HL-60 (cell line): ENCODE data around the gene STX18.
A peak's percentile ranks its signal among the peaks of the same experiment; 100 is the strongest.

Source experiments
- DNase-seq, 2 experiments: peaks; one replicate each; pipeline ENCODE4 v3.0.0-alpha.2; 2010 to 2020; ENCODE audit warnings: low read depth in 1 of 2, low spot score in 1 of 2
- H3K27ac ChIP-seq: fragments of 250-450 bp; sonication (Bioruptor Pico); replicated peaks from 2 replicates; pipeline ENCODE4 v1.5.1; 2020; ENCODE audit warnings: mild to moderate bottlenecking, moderate library complexity
- H3K27me3 ChIP-seq: fragments of 250-450 bp; sonication (Bioruptor Pico); 2 replicates; pipeline ENCODE4 v1.5.1; 2021; ENCODE audit warnings: mild to moderate bottlenecking, moderate library complexity; ENCODE audit not compliant: insufficient read depth, poor library complexity, severe bottlenecking
- H3K4me3 ChIP-seq: replicated peaks from 2 replicates; pipeline ENCODE4 v1.5.1; 2011; ENCODE audit warnings: mild to moderate bottlenecking, control low read depth, low read length; ENCODE audit not compliant: insufficient read depth
- CTCF ChIP-seq: IDR thresholded peaks from one replicate; pipeline ENCODE4 v1.5.1; 2011; ENCODE audit warnings: low read length, control low read depth, inconsistent platforms; ENCODE audit not compliant: insufficient read depth
- GABPA ChIP-seq: IDR thresholded peaks from 2 replicates; pipeline ENCODE4 v1.6.1; 2012; ENCODE audit warnings: low read depth
- POLR2AphosphoS5 ChIP-seq: IDR thresholded peaks from 2 replicates; pipeline ENCODE4 v1.6.1; 2012; ENCODE audit warnings: low read depth
- REST ChIP-seq: IDR thresholded peaks from 2 replicates; pipeline ENCODE4 v1.6.1; 2012; ENCODE audit warnings: low read depth; ENCODE audit not compliant: insufficient replicate concordance
- SPI1 ChIP-seq: IDR thresholded peaks from 2 replicates; pipeline ENCODE4 v1.6.1; 2012; ENCODE audit warnings: low read depth, mild to moderate bottlenecking, borderline replicate concordance

STX18 gene

DNA sequence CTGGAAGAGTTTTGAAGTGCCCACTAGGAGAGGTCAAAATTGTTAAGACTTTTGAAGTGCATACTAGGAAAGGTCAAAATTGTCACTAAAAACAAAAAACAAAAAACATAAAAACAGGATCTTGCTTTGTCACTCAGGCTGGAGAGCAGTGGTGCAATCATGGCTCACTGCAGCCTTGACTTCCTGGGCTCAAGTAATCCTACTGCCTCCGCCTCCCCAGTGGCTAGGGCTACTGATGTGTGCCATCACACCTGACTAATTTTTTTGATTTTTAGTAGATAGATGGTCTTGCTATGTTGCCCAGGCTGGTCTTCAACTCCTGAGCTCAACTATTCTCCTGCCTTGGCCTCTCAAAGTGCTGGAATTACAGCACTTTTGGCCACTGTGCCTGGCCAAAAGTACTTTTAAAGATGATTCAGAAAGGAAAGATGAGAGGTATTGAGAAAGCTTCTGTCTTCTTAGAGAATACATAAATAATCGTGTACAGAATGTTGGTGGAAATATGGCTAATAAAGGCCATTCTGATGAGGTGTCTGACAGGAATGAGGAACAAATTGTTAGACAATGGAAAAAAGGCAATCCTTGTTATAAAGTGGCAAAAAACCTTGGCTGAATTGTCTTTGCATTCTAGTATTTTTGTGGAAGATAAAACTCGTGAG lies 43.3 kb upstream of the STX18 start:
- no peak for TF ChIP-seq CTCF
- Histone ChIP-seq H3K27me3 (no peaks in the 10 kb centered on the region), H3K27ac (no peak overlapping the region), H3K4me3 (no peak overlapping the region)
- DNase-seq, result peak in 1 of 2 experiments; percentile 8

GRCh38 chr4:4583606-4584005 lies 41.8 kb upstream of the STX18 start:
- no peak overlapping the region for H3K4me3 ChIP-seq
- TF ChIP-seq CTCF (no peak), REST (no peak), SPI1 (no peak), POLR2AphosphoS5 (no peak), GABPA (no peak)
- no peak for DNase-seq
- no peaks in the 10 kb centered on the region for H3K27me3 ChIP-seq
- H3K27ac ChIP-seq, result no peak overlapping the region

DNA sequence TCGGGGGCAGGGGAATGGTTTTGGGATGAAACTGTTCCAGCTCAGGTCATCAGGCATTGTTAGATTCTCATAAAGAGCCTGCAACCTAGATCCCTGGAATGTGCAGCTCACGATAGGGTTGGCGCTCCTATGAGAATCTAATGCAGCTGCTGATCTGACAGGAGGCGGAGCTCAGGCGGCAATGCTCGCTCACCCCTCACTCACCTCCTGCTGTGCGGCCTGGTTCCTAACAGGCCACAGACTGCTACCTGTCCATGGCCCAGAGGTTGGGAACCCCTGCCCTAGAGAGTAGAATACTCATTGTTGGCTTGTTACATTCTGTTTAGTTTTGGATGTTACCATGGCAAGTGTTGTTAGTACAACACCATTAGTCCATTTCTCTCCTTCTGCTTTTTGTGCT lies 40.8 kb upstream of the STX18 start:
- TF ChIP-seq CTCF (no peak), SPI1 (no peak), GABPA (no peak), REST (no peak), POLR2AphosphoS5 (no peak)
- Histone ChIP-seq H3K4me3 (no peak overlapping the region), H3K27ac (no peak overlapping the region), H3K27me3 (no peaks in the 10 kb centered on the region)
- DNase-seq, result no peak

GRCh38 chr4:4580494-4580893 lies 38.6 kb upstream of the STX18 start:
- Histone ChIP-seq H3K4me3 (no peak overlapping the region), H3K27me3 (no peaks in the 10 kb centered on the region), H3K27ac (no peak overlapping the region)
- DNase-seq, result no peak
- no peak for TF ChIP-seq CTCF
- TF ChIP-seq SPI1, result no peak
- TF ChIP-seq GABPA, result no peak
- TF ChIP-seq REST, result no peak
- no peak for TF ChIP-seq POLR2AphosphoS5
